WTC11 (cell line): ENCODE results near the gene BGN. TPM values are rescaled to one million over a fixed set of nuclear protein-coding genes. Genes with fewer than 3 reads are reported as not detected.

Experiments used
- ATAC-seq: fragments of 200-7000 bp; cut with Tn5 transposase; 2 replicates; pipeline ENCODE4 v1.10.0; 2021; ENCODE audit warnings: mild to moderate bottlenecking, moderate library complexity
- CTCF ChIA-PET: fragments of 300-600 bp; sonication (Branson Sonifier 250); formaldehyde crosslinking; loops from one replicate; lab custom pipeline; 2021; ENCODE audit warnings: antibody characterized with exemption; lab: Charles Lee
- POLR2A ChIA-PET: fragments of 350-600 bp; sonication (Branson Sonifier 250); formaldehyde crosslinking; loops from one replicate; lab custom pipeline; 2021; ENCODE audit warnings: antibody characterized with exemption; lab: Charles Lee
- DNase-seq: peaks from one replicate; pipeline ENCODE4 v3.0.0; 2021; ENCODE audit warnings: low spot score
- H3K27ac Mint-ChIP-seq: 2 replicates; pipeline ENCODE4 v1.8.0; 2021; ENCODE audit warnings: mixed read lengths
- H3K27me3 Mint-ChIP-seq: 2 replicates; pipeline ENCODE4 v1.8.0; 2021; ENCODE audit warnings: low read depth, mild to moderate bottlenecking, moderate library complexity, mixed read lengths
- H3K36me3 Mint-ChIP-seq: 2 replicates; pipeline ENCODE4 v1.8.0; 2021; ENCODE audit warnings: mixed read lengths
- H3K4me1 Mint-ChIP-seq: 2 replicates; pipeline ENCODE4 v1.8.0; 2022; ENCODE audit warnings: mixed read lengths
- H3K4me3 Mint-ChIP-seq: 2 replicates; pipeline ENCODE4 v1.8.0; 2021; ENCODE audit warnings: mild to moderate bottlenecking, moderate library complexity, mixed read lengths
- H3K9me3 Mint-ChIP-seq: 2 replicates; pipeline ENCODE4 v1.8.0; 2021; ENCODE audit warnings: mixed read lengths
- ARID4B ChIP-seq: sonication (generic); formaldehyde crosslinking; IDR thresholded peaks from 2 replicates; pipeline ENCODE4 v1.8.0; 2023; ENCODE audit warnings: missing genetic modification reagents, mild to moderate bottlenecking, borderline replicate concordance
- CREB1 ChIP-seq: sonication (generic); formaldehyde crosslinking; IDR thresholded peaks from 2 replicates; pipeline ENCODE4 v1.8.0; 2023; ENCODE audit warnings: mild to moderate bottlenecking, missing genetic modification reagents
- ELF4 ChIP-seq: sonication (generic); formaldehyde crosslinking; IDR thresholded peaks from 2 replicates; pipeline ENCODE4 v1.8.1; 2022; ENCODE audit warnings: low read depth, mild to moderate bottlenecking, moderate library complexity, missing genetic modification reagents
- FOXK1 ChIP-seq: sonication (generic); formaldehyde crosslinking; IDR thresholded peaks from 2 replicates; pipeline ENCODE4 v1.8.0; 2022; ENCODE audit warnings: mild to moderate bottlenecking, moderate library complexity, missing genetic modification reagents
- GRHL2 ChIP-seq: fragments of 250-450 bp; sonication (Bioruptor Pico); IDR thresholded peaks from 2 replicates; pipeline ENCODE4 v1.8.0; 2022; ENCODE audit warnings: mild to moderate bottlenecking, moderate library complexity; ENCODE audit not compliant: insufficient replicate concordance, severe bottlenecking
- IRF1 ChIP-seq: sonication (generic); formaldehyde crosslinking; IDR thresholded peaks from 2 replicates; pipeline ENCODE4 v1.8.0; 2023; ENCODE audit warnings: missing genetic modification reagents
- KAT7 ChIP-seq: sonication (generic); formaldehyde crosslinking; IDR thresholded peaks from 2 replicates; pipeline ENCODE4 v1.8.1; 2023; ENCODE audit warnings: missing genetic modification reagents, mild to moderate bottlenecking, borderline replicate concordance
- RORB ChIP-seq: fragments of 250-450 bp; sonication (Bioruptor Pico); IDR thresholded peaks from 2 replicates; pipeline ENCODE4 v1.9.0; 2021; ENCODE audit warnings: mild to moderate bottlenecking
- SMAD4 ChIP-seq: sonication (generic); formaldehyde crosslinking; IDR thresholded peaks from 2 replicates; pipeline ENCODE4 v1.8.0; 2022; ENCODE audit warnings: mild to moderate bottlenecking, missing genetic modification reagents
- SOX15 ChIP-seq: fragments of 250-450 bp; sonication (Bioruptor Pico); IDR thresholded peaks from 2 replicates; pipeline ENCODE4 v1.9.0; 2021; ENCODE audit warnings: mild to moderate bottlenecking
- STAT6 ChIP-seq: sonication (generic); formaldehyde crosslinking; conservative IDR thresholded peaks from 2 replicates; pipeline ENCODE4 v1.8.1; 2023; ENCODE audit warnings: mild to moderate bottlenecking, low read depth, missing genetic modification reagents, moderate library complexity
- TCF7 ChIP-seq: sonication (generic); formaldehyde crosslinking; IDR thresholded peaks from 2 replicates; pipeline ENCODE4 v1.8.0; 2022; ENCODE audit warnings: mild to moderate bottlenecking, low read depth, missing genetic modification reagents, moderate library complexity
- TP53 ChIP-seq: sonication (generic); formaldehyde crosslinking; IDR thresholded peaks from 2 replicates; pipeline ENCODE4 v1.8.1; 2023; ENCODE audit warnings: mild to moderate bottlenecking, missing genetic modification reagents
- ZNF232 ChIP-seq: sonication (generic); formaldehyde crosslinking; IDR thresholded peaks from 2 replicates; pipeline ENCODE4 v1.8.0; 2022; ENCODE audit warnings: mild to moderate bottlenecking, missing genetic modification reagents
- ZNF263 ChIP-seq: sonication (generic); formaldehyde crosslinking; IDR thresholded peaks from 2 replicates; pipeline ENCODE4 v1.8.1; 2022; ENCODE audit warnings: low read depth, mild to moderate bottlenecking, moderate library complexity, missing genetic modification reagents
- ZNF396 ChIP-seq: fragments of 250-450 bp; sonication (Bioruptor Pico); IDR thresholded peaks from 2 replicates; pipeline ENCODE4 v1.8.0; 2021; ENCODE audit warnings: mild to moderate bottlenecking, moderate library complexity, borderline replicate concordance
- ZNF423 ChIP-seq: fragments of 250-450 bp; sonication (Bioruptor Pico); IDR thresholded peaks from 2 replicates; pipeline ENCODE4 v2.1.2; 2022; ENCODE audit warnings: mild to moderate bottlenecking, moderate library complexity
- ZNF532 ChIP-seq: fragments of 250-450 bp; sonication (Bioruptor Pico); IDR thresholded peaks from 2 replicates; pipeline ENCODE4 v1.9.0; 2021; ENCODE audit warnings: mild to moderate bottlenecking, borderline replicate concordance
- ZNF671 ChIP-seq: fragments of 250-450 bp; sonication (Bioruptor Pico); IDR thresholded peaks from 2 replicates; pipeline ENCODE4 v1.8.0; 2021; ENCODE audit warnings: mild to moderate bottlenecking
- ZSCAN18 ChIP-seq: fragments of 250-450 bp; sonication (Bioruptor Pico); IDR thresholded peaks from 2 replicates; pipeline ENCODE4 v2.1.2; 2022; ENCODE audit warnings: mild to moderate bottlenecking, moderate library complexity
- total RNA-seq: library from RNA; stranded (reverse); gene quantifications from 3 replicates; pipeline ENCODE4 v1.2.3, GENCODE V29; 2021
- TF ChIP-seq, protein P1 (sequence below): fragments of 250-450 bp; sonication (Bioruptor Pico); IDR thresholded peaks from 2 replicates; pipeline ENCODE4 v1.9.0; 2021; ENCODE audit warnings: mild to moderate bottlenecking
- TF ChIP-seq, protein P2 (sequence below): fragments of 250-450 bp; sonication (Bioruptor Pico); IDR thresholded peaks from 2 replicates; pipeline ENCODE4 v1.9.0; 2021; ENCODE audit warnings: moderate library complexity, mild to moderate bottlenecking, inconsistent platforms, borderline replicate concordance

Gene BGN
- total RNA-seq, 1 experiment from 2014 or later = 1.8 TPM

DNA sequence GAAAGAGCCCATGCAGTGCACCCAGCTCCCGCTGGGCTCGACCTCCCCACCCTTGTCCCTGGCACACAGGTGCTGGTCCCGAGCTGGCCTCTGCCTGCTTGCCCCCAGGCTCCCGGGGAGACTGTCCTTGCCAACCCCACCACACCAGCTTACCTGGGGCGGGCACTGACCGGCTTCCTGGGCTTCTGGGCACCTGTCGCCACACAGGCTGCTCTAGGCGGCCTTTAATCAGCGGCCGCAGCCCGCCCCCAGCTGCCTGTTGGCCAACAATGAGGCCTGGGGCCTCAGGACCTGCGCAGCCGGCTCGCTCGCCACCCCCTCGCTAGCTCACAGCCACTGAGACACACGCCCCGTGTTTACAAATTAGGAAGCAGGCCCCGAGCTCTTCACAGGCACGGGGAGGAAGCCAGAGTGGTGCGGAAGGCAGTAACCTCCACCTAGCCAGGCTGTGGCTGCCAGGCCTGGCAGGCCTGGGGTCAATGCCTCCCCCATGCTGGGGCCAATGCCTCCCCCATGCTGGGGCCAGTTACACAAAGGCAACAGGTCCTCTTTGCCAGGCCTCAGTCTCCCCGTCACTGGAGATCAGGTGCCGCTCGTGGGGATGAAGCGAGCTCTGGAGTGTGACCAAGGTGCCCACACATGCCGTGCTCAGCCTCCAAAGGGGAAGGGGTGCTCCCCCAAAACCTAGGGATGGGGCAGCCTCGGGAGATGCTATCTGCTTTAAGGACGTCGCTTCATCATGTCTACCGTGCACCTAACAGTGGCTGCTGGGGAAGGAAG is 48.7 kb upstream of the BGN start, which contains the start of gene TREX2 (continued):
- TF ChIP-seq IRF1 (CRISPR knock-in tag) = no peak
- no peak for TF ChIP-seq SOX15
- TF ChIP-seq TCF7 (CRISPR knock-in tag) = no peak
- TF ChIP-seq CREB1 (CRISPR knock-in tag) = no peak
- no peak for TF ChIP-seq ZNF396 (CRISPR knock-in tag)
- TF ChIP-seq ZNF232 (CRISPR knock-in tag) = no peak
- TF ChIP-seq ARID4B (CRISPR knock-in tag) = no peak
- TF ChIP-seq, protein P1, sequence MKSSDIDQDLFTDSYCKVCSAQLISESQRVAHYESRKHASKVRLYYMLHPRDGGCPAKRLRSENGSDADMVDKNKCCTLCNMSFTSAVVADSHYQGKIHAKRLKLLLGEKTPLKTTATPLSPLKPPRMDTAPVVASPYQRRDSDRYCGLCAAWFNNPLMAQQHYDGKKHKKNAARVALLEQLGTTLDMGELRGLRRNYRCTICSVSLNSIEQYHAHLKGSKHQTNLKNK = no peak
- TF ChIP-seq, protein P2, sequence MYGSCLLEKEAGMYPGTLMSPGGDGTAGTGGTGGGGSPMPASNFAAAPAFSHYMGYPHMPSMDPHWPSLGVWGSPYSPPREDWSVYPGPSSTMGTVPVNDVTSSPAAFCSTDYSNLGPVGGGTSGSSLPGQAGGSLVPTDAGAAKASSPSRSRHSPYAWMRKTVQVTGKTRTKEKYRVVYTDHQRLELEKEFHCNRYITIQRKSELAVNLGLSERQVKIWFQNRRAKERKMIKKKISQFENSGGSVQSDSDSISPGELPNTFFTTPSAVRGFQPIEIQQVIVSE (CRISPR knock-in tag) = no peak

DNA sequence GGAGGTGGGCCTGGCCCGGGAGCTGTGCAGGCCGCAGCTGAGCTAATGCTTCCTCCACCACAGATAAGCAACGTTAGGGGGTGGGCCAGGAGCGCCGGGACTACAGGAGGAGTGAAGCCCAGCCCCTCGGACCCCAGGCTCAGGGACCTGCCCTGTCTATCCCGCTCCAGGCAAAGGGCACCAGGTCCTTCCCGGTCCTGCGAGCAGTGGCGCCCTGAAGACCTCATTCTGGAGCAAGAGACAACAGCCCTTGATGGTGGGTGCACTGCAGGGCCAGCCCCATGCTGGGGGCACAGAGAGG is 48.2 kb upstream of the BGN start:
- ATAC-seq = no peak
- Mint-ChIP-seq H3K4me1 (no peaks in the 10 kb centered on the region), H3K27me3 (no peaks in the 10 kb centered on the region), H3K27ac (no peak overlapping the region), H3K4me3 (no peak overlapping the region), H3K36me3 (peaks cover 3% of the 10 kb centered on the region; the same call in 1 of the 2 replicates), H3K9me3 (no peaks in the 10 kb centered on the region)
- POLR2A ChIA-PET = no interaction called here
- CTCF ChIA-PET = interaction anchor here (1.3 kb wide), 1 partner anchor 24 kb away, joined by 4 read pairs; the partner anchor contains the start of gene HAUS7
- DNase-seq = no peak
- TF ChIP-seq FOXK1 (no peak), ZNF423 (CRISPR knock-in tag) (no peak), ZSCAN18 (CRISPR knock-in tag) (no peak), GRHL2 (no peak), ZNF532 (CRISPR knock-in tag) (no peak), RORB (no peak), ZNF671 (CRISPR knock-in tag) (no peak), SMAD4 (CRISPR knock-in tag) (no peak), STAT6 (CRISPR knock-in tag) (no peak), ELF4 (CRISPR knock-in tag) (no peak), ZNF263 (CRISPR knock-in tag) (no peak), ZNF396 (CRISPR knock-in tag) (no peak), KAT7 (no peak), TP53 (CRISPR knock-in tag) (no peak)
